SK-N-SH treated with all-trans-retinoic acid at 6 μM for 48 hours (cell line): Measurements from ENCODE around the gene MAST4.

Experiments
- ATAC-seq: fragments of 200-7000 bp; cut with Tn5 transposase; 3 replicates; pipeline ENCODE4 v1.9.1; 2020; ENCODE audit warnings: mild to moderate bottlenecking, moderate library complexity
- ARNTL ChIP-seq: fragments of 450-650 bp; formaldehyde crosslinking; IDR thresholded peaks from 2 replicates; pipeline ENCODE4 v1.5.0; 2020; ENCODE audit warnings: low read depth, mild to moderate bottlenecking, moderate library complexity, borderline replicate concordance
- BACH2 ChIP-seq: fragments of 250-450 bp; sonication (Bioruptor Pico); IDR thresholded peaks from 2 replicates; pipeline ENCODE4 v1.9.0; 2021; ENCODE audit warnings: mild to moderate bottlenecking, borderline replicate concordance
- CREB5 ChIP-seq: fragments of 250-450 bp; sonication (Bioruptor Pico); IDR thresholded peaks from 2 replicates; pipeline ENCODE4 v1.5.1; 2020; ENCODE audit warnings: low read depth, mild to moderate bottlenecking, moderate library complexity
- CSRNP3 ChIP-seq: fragments of 250-450 bp; sonication (Bioruptor Pico); IDR thresholded peaks from 2 replicates; pipeline ENCODE4 v1.5.1; 2021; ENCODE audit warnings: mild to moderate bottlenecking, moderate library complexity
- ESRRG ChIP-seq: fragments of 250-450 bp; sonication (Bioruptor Pico); IDR thresholded peaks from 2 replicates; pipeline ENCODE4 v1.6.1; 2021; ENCODE audit warnings: mild to moderate bottlenecking
- ISL1 ChIP-seq: fragments of 250-450 bp; sonication (Bioruptor Pico); IDR thresholded peaks from 2 replicates; pipeline ENCODE4 v2.1.2; 2022; ENCODE audit warnings: mild to moderate bottlenecking, moderate library complexity
- PATZ1 ChIP-seq: fragments of 250-450 bp; sonication (Bioruptor Pico); IDR thresholded peaks from 2 replicates; pipeline ENCODE4 v1.8.0; 2020; ENCODE audit warnings: mild to moderate bottlenecking, moderate library complexity, borderline replicate concordance
- POU6F1 ChIP-seq: fragments of 250-450 bp; sonication (Bioruptor Pico); IDR thresholded peaks from 2 replicates; pipeline ENCODE4 v1.8.0; 2021; ENCODE audit warnings: low read depth, mild to moderate bottlenecking, moderate library complexity, borderline replicate concordance
- PPARA ChIP-seq: fragments of 250-450 bp; sonication (Bioruptor Pico); IDR thresholded peaks from 2 replicates; pipeline ENCODE4 v1.5.0; 2020; ENCODE audit warnings: mild to moderate bottlenecking, borderline replicate concordance
- RARB ChIP-seq: fragments of 250-450 bp; sonication (Bioruptor Pico); IDR thresholded peaks from 2 replicates; pipeline ENCODE4 v1.8.0; 2021; ENCODE audit warnings: mild to moderate bottlenecking, moderate library complexity
- SNAI2 ChIP-seq: fragments of 250-450 bp; sonication (Bioruptor Pico); IDR thresholded peaks from 2 replicates; pipeline ENCODE4 v1.5.0; 2020; ENCODE audit warnings: mild to moderate bottlenecking, moderate library complexity
- TOX ChIP-seq: fragments of 250-450 bp; sonication (Bioruptor Pico); IDR thresholded peaks from 2 replicates; pipeline ENCODE4 v1.8.0; 2021; ENCODE audit warnings: mild to moderate bottlenecking, moderate library complexity, borderline replicate concordance
- TSHZ2 ChIP-seq: fragments of 250-450 bp; sonication (Bioruptor Pico); IDR thresholded peaks from 2 replicates; pipeline ENCODE4 v1.5.0; 2020; ENCODE audit warnings: mild to moderate bottlenecking, moderate library complexity
- ZC3H10 ChIP-seq: fragments of 250-450 bp; sonication (Bioruptor Pico); IDR thresholded peaks from 2 replicates; pipeline ENCODE4 v1.5.1; 2021; ENCODE audit warnings: mild to moderate bottlenecking, moderate library complexity
- ZFP3 ChIP-seq: fragments of 250-450 bp; sonication (Bioruptor Pico); IDR thresholded peaks from 2 replicates; pipeline ENCODE4 v1.5.0; 2020; ENCODE audit warnings: mild to moderate bottlenecking, moderate library complexity
- ZFP30 ChIP-seq: fragments of 450-650 bp; formaldehyde crosslinking; IDR thresholded peaks from 2 replicates; pipeline ENCODE4 v1.5.0; 2022; ENCODE audit warnings: mild to moderate bottlenecking, moderate library complexity
- ZNF565 ChIP-seq: fragments of 450-650 bp; formaldehyde crosslinking; conservative IDR thresholded peaks from 2 replicates; pipeline ENCODE4 v1.5.0; 2020; ENCODE audit warnings: low read depth, mild to moderate bottlenecking, moderate library complexity
- ZNF70 ChIP-seq: fragments of 450-650 bp; formaldehyde crosslinking; IDR thresholded peaks from 2 replicates; pipeline ENCODE4 v1.5.0; 2020; ENCODE audit warnings: mild to moderate bottlenecking, moderate library complexity

Gene MAST4

GRCh38 chr5:66992547-66992946 is 396.4 kb downstream of the MAST4 start:
- ATAC-seq = no peak
- TF ChIP-seq CREB5 (CRISPR knock-in tag) = no peak

GRCh38 chr5:66993448-66993847 is 397.3 kb downstream of the MAST4 start:
- ATAC-seq = no peak
- TF ChIP-seq ZC3H10 (CRISPR knock-in tag) (no peak), ISL1 (no peak), ESRRG (CRISPR knock-in tag) (no peak), RARB (CRISPR knock-in tag) (no peak), ZFP30 (CRISPR knock-in tag) (no peak), PPARA (no peak), TOX (CRISPR knock-in tag) (no peak)

GRCh38 chr5:66993882-66994281 is 397.7 kb downstream of the MAST4 start:
- TF ChIP-seq PATZ1 (CRISPR knock-in tag) (no peak), ZFP3 (CRISPR knock-in tag) (no peak), TOX (CRISPR knock-in tag) (no peak), CSRNP3 (CRISPR knock-in tag) (no peak), BACH2 (CRISPR knock-in tag) (no peak), ZNF565 (CRISPR knock-in tag) (no peak), POU6F1 (CRISPR knock-in tag) (no peak)
- ATAC-seq = no peak

GRCh38 chr5:66994790-66995189 is 398.6 kb downstream of the MAST4 start:
- no peak for TF ChIP-seq SNAI2 (CRISPR knock-in tag)
- TF ChIP-seq TSHZ2 (CRISPR knock-in tag) = no peak
- no peak for TF ChIP-seq BACH2 (CRISPR knock-in tag)
- TF ChIP-seq ZFP3 (CRISPR knock-in tag) = no peak
- no peak for TF ChIP-seq ISL1
- no peak for TF ChIP-seq ZNF70 (CRISPR knock-in tag)
- TF ChIP-seq ZNF565 (CRISPR knock-in tag) = no peak
- no peak for TF ChIP-seq PATZ1 (CRISPR knock-in tag)
- TF ChIP-seq CSRNP3 (CRISPR knock-in tag) = no peak
- TF ChIP-seq PPARA = no peak
- no peak for TF ChIP-seq POU6F1 (CRISPR knock-in tag)
- no peak for TF ChIP-seq ZC3H10 (CRISPR knock-in tag)
- no peak for TF ChIP-seq ARNTL (CRISPR knock-in tag)
- TF ChIP-seq, all 23 proteins: peak for 0
- no peak for ATAC-seq
